IMR-90 (cell line): Measurements from ENCODE around the gene UGGT2.

Source experiments
- BHLHE40 ChIP-seq: fragments of 150-350 bp; IDR thresholded peaks from 2 replicates; pipeline ENCODE4 v1.6.1; 2016; ENCODE audit warnings: mild to moderate bottlenecking, low read depth, low read length
- CTCF ChIP-seq: conservative IDR thresholded peaks from 2 replicates; pipeline ENCODE4 v1.5.1; 2012; ENCODE audit warnings: mild to moderate bottlenecking, low read depth, low read length, improper control_type of control experiment
- ELK1 ChIP-seq: fragments of 150-350 bp; IDR thresholded peaks from 2 replicates; pipeline ENCODE4 v1.6.1; 2016; ENCODE audit warnings: low read depth, mild to moderate bottlenecking, low read length, moderate library complexity, borderline replicate concordance
- FOS ChIP-seq: fragments of 150-350 bp; IDR thresholded peaks from 2 replicates; pipeline ENCODE4 v1.6.1; 2016; ENCODE audit warnings: low read depth, low read length
- MAFK ChIP-seq: IDR thresholded peaks from 2 replicates; pipeline ENCODE4 v1.6.1; 2012; ENCODE audit warnings: low read depth, low read length, improper control_type of control experiment
- MXI1 ChIP-seq: IDR thresholded peaks from 2 replicates; pipeline ENCODE4 v1.6.1; 2012; ENCODE audit warnings: low read depth, mild to moderate bottlenecking, low read length, moderate library complexity, borderline replicate concordance
- POLR2A ChIP-seq: IDR thresholded peaks from 2 replicates; pipeline ENCODE4 v1.6.1; 2012; ENCODE audit warnings: mild to moderate bottlenecking, low read depth, low read length
- RAD21 ChIP-seq: IDR thresholded peaks from 2 replicates; pipeline ENCODE4 v1.6.1; 2012; ENCODE audit warnings: low read length, improper control_type of control experiment
- USF2 ChIP-seq: fragments of 150-350 bp; IDR thresholded peaks from 2 replicates; pipeline ENCODE4 v1.6.1; 2017; ENCODE audit warnings: mild to moderate bottlenecking, antibody characterized with exemption, low read length, low read depth

DNA sequence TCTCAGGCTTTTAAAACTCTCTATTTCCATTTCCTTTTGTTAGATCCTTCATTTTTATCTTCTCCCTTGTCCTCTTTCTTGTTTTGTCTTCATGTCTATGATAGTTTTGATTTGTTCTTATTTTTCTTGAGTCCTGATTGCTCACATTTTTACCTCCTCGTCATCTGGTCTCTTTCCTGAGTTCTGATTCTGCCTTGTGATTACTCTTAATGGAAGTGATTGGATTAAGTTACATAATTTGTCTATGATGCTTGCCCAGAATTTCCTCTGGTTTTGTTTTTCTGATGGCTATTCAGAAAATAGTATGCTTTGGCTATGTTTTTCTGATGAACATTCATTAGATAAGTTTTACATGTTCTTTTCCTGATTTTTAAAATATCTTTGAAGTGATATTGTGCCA lies 273.7 kb downstream of the UGGT2 start:
- TF ChIP-seq POLR2A (no peak), ELK1 (no peak), CTCF (no peak), RAD21 (no peak), USF2 (no peak), MXI1 (no peak), BHLHE40 (no peak), MAFK (no peak), FOS (no peak)
